ENCODE measurements around the gene IKZF3. TPM values are rescaled to one million over a fixed set of nuclear protein-coding genes. Genes with fewer than 3 reads are reported as not detected.
"Not testable (repeated sequence)": the region's sequence is repeated elsewhere in the genome, so short reads cannot be mapped to it uniquely, and the experiment has no call there.

The IKZF3 gene
- total and polyA plus RNA-seq, 5 experiments from 2014 or later: 18.8 to 118 (median 59.2) TPM

GRCh38 chr17:39752241-39752881, 111.8 kb downstream of the IKZF3 start:
- H3K27ac Mint-ChIP-seq: peak overlapping the region; percentile 61 to 96 (median 88)
- H3K36me3 Mint-ChIP-seq: no peaks in the 10 kb centered on the region
- POLR2A ChIA-PET: interaction anchor here (0.7 to 6.2 kb wide), 12 partner anchors 9 to 174 kb away, joined by 3 to 87 read pairs (median 22); partner anchors contain the start of genes IKZF3, LRRC3C, MIEN1 and ORMDL3
- DNase-seq (no peak), ATAC-seq (no peak)
- H3K27me3 Mint-ChIP-seq: no peaks in the 10 kb centered on the region
- H3K4me3 Mint-ChIP-seq: peak overlapping the region in 8 of 10 donors; percentile 66 to 82 (median 75)
- H3K9me3 Mint-ChIP-seq: no peaks in the 10 kb centered on the region
- H3K4me1 Mint-ChIP-seq: peaks cover 20 to 41% (median 36%) of the 10 kb centered on the region in 4 donors

DNA sequence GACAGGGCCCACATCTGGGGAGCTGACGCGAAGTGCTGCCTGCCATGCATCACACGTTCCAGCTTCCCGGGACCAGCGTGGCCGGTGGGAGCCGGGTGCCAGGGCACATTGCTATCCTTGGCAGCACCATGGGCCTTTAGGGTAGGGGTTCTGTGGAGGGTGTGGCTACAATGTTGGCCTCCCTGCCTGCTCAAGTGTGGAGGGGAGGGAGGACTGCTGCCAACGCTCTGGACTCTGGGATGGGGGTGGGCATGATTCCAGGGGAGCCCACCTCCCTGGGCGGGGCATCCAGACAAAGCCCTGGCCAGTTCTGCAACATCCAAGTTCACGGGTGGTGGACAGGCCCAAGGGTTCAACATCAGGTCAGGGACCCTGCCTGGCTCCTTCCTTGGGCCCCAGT, 112.5 kb downstream of the IKZF3 start:
- H3K4me3 Mint-ChIP-seq: peak overlapping the region in 1 of 10 donors; percentile 79
- DNase-seq (no peak), ATAC-seq (no peak)
- H3K36me3 Mint-ChIP-seq: no peaks in the 10 kb centered on the region
- H3K9me3 Mint-ChIP-seq: no peaks in the 10 kb centered on the region
- H3K4me1 Mint-ChIP-seq: peaks cover 18 to 34% (median 29%) of the 10 kb centered on the region in 4 donors
- no peaks in the 10 kb centered on the region for H3K27me3 Mint-ChIP-seq
- peak overlapping the region in 4 of 10 donors; percentile 29 to 93 (median 86) for H3K27ac Mint-ChIP-seq
- POLR2A ChIA-PET: interaction anchor here (1.4 to 6.2 kb wide), 5 partner anchors 8 to 131 kb away, joined by 4 to 87 read pairs (median 46); partner anchors contain the start of genes IKZF3 and MIEN1

- POLR2A ChIA-PET: interaction anchor here (6.2 kb wide), 1 partner anchor 111 kb away, joined by 87 read pairs; the partner anchor contains the start of gene IKZF3
- Mint-ChIP-seq H3K27ac (peak overlapping the region in 3 of 10 donors; percentile 35 to 79 (median 53)), H3K9me3 (no peaks in the 10 kb centered on the region)
Measured at GRCh38 chr17:39751016-39751543, 113.0 kb downstream of the IKZF3 start.

GRCh38 chr17:39750131-39751015, 113.7 kb downstream of the IKZF3 start:
- no peak overlapping the region for H3K4me3 Mint-ChIP-seq
- peaks cover 7 to 22% (median 16%) of the 10 kb centered on the region in 4 donors for H3K4me1 Mint-ChIP-seq
- H3K27ac Mint-ChIP-seq: no peak overlapping the region
- no peaks in the 10 kb centered on the region for H3K9me3 Mint-ChIP-seq
- no peak for DNase-seq
- POLR2A ChIA-PET: interaction anchor here (0.6 kb wide), 1 partner anchor 16 kb away, joined by 5 read pairs; no protein-coding TSS in a partner anchor
- H3K27me3 Mint-ChIP-seq: no peaks in the 10 kb centered on the region
- no peaks in the 10 kb centered on the region for H3K36me3 Mint-ChIP-seq
- ATAC-seq: no peak

More at GRCh38 chr17:39751016-39751543, 113.0 kb downstream of the IKZF3 start:
- Mint-ChIP-seq H3K4me1 (peaks cover 12 to 29% (median 23%) of the 10 kb centered on the region in 4 donors), H3K27me3 (no peaks in the 10 kb centered on the region), H3K36me3 (no peaks in the 10 kb centered on the region), H3K4me3 (no peak overlapping the region)
- DNase-seq: no peak
- ATAC-seq: no peak

DNA sequence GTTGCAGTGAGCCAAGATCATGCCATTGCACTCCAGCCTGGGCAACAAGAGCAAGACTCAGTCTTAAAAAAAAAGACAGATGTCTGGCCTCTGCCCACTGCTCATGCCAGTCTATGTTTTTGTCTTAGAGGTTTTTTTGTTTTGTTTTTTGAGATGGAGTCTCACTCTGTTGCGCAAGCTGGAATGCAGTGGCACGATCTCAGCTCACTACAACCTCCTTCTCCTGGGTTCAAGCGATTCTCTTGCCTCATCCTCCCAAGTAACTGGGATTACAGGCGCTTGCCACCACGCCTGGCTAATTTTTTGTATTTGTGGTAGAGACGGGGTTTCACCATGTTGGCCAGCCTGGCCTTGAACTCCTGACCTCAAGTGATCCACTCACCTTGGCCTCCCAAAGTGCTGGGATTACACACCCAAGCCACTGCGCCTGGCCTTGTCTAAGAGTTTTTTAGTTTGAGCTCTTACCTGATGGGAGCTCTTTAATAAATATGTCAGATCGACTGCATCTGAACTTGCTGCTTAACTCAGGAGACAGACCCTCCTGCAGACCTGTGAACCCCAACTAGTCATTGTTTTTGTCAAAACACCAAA, 115.6 kb downstream of the IKZF3 start:
- not testable (repeated sequence) for H3K27ac Mint-ChIP-seq, H3K27me3 Mint-ChIP-seq, H3K36me3 Mint-ChIP-seq, H3K4me3 Mint-ChIP-seq, ATAC-seq, H3K9me3 Mint-ChIP-seq, DNase-seq
- peaks cover 5 to 16% (median 10%) of the 10 kb centered on the region in 4 donors for H3K4me1 Mint-ChIP-seq
- POLR2A ChIA-PET: interaction anchor here (0.6 kb wide), 1 partner anchor 14 kb away, joined by 5 read pairs; no protein-coding TSS in a partner anchor

DNA sequence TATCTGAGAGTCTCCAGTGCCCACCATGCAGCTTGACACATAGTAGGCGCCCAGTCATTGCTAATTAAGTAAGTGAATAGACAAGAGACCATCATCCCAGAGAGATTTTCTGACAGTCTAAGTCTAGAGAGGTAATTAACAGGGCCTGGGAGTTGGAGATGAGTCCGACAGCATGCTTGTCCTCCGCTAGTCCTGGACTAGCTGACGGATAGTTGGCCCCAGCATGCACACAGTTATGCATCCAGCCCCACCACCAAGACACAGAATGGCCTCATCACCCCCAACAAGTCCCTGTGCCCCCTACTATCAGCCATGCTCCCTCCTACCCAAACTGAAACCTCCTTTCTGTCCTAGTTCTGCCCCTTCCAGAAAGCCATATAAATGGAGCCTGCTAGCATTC, 116.4 kb downstream of the IKZF3 start:
- POLR2A ChIA-PET: interaction anchor here (0.6 kb wide), 1 partner anchor 13 kb away, joined by 5 read pairs; no protein-coding TSS in a partner anchor
- H3K9me3 Mint-ChIP-seq: no peaks in the 10 kb centered on the region
- ATAC-seq: no peak
- H3K36me3 Mint-ChIP-seq: no peaks in the 10 kb centered on the region
- no peak overlapping the region for H3K4me3 Mint-ChIP-seq
- no peak for DNase-seq
- H3K4me1 Mint-ChIP-seq: peaks cover 0 to 8% (median 3%) of the 10 kb centered on the region in 4 donors
- H3K27ac Mint-ChIP-seq: peak overlapping the region in 1 of 10 donors; percentile 60
- H3K27me3 Mint-ChIP-seq: peaks cover 0 to 2% (median 0%) of the 10 kb centered on the region in 5 donors

- Mint-ChIP-seq H3K4me3 (no peak overlapping the region), H3K36me3 (no peaks in the 10 kb centered on the region)
- POLR2A ChIA-PET: interaction anchor here (0.5 kb wide), 1 partner anchor 32 kb away, joined by 3 read pairs; no protein-coding TSS in a partner anchor
Measured at GRCh38 chr17:39746145-39746461, 118.0 kb downstream of the IKZF3 start.

DNA sequence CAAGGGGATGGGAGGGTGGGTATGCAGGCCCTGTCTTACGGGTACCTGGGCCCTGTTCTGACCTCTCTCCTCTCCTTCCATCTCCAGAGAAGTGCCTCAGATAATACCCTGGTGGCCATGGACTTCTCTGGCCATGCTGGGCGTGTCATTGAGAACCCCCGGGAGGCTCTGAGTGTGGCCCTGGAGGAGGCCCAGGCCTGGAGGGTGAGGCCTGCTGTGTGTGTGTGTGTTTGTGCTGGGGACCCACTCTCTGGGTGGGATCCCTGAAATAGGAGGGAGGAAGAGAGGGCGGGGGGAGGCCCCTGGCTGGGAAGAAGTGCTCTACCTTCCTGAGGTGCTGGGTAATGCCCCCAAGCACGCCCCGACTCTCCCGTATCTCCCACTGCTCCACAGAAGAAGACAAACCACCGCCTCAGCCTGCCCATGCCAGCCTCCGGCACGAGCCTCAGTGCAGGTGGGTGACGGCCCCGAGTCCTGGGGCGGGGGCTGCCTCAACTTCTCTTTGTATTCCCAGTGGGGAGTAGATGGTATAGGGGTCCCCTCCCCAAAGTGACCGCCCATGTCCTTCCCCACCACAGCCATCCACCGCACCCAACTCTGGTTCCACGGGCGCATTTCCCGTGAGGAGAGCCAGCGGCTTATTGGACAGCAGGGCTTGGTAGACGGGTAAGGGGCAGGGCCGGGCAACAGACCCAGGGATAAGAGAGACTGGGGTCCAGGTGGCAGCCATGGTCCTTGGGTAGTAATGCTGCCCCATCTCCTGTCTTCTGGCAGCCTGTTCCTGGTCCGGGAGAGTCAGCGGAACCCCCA, 118.6 kb downstream of the IKZF3 start:
- Mint-ChIP-seq H3K4me1 (peaks cover under 1 to 3% (median 2%) of the 10 kb centered on the region in 4 donors), H3K4me3 (no peak overlapping the region), H3K27ac (no peak overlapping the region), H3K36me3 (no peaks in the 10 kb centered on the region), H3K9me3 (no peaks in the 10 kb centered on the region), H3K27me3 (peaks cover 0 to 3% (median 0%) of the 10 kb centered on the region in 5 donors)
- ATAC-seq: no peak
- POLR2A ChIA-PET: no interaction called here
- DNase-seq: no peak

More at GRCh38 chr17:39746145-39746461, 118.0 kb downstream of the IKZF3 start:
- H3K9me3 Mint-ChIP-seq: no peaks in the 10 kb centered on the region
- peaks cover 0 to 2% (median 0%) of the 10 kb centered on the region in 5 donors for H3K27me3 Mint-ChIP-seq
- H3K4me1 Mint-ChIP-seq: no peaks in the 10 kb centered on the region
- H3K27ac Mint-ChIP-seq: peak overlapping the region in 2 of 10 donors; percentile 8 to 52
- no peak for ATAC-seq
- no peak for DNase-seq

GRCh38 chr17:39744836-39745215, 119.3 kb downstream of the IKZF3 start:
- H3K36me3 Mint-ChIP-seq: no peaks in the 10 kb centered on the region
- ATAC-seq (no peak), DNase-seq (no peak)
- peaks cover 1 to 11% (median 6%) of the 10 kb centered on the region in 4 donors for H3K4me1 Mint-ChIP-seq
- POLR2A ChIA-PET: no interaction called here
- peaks cover 0 to 5% (median 5%) of the 10 kb centered on the region in 5 donors for H3K27me3 Mint-ChIP-seq
- no peaks in the 10 kb centered on the region for H3K9me3 Mint-ChIP-seq
- no peak overlapping the region for H3K4me3 Mint-ChIP-seq
- no peak overlapping the region for H3K27ac Mint-ChIP-seq

GRCh38 chr17:39744075-39744835, 119.9 kb downstream of the IKZF3 start:
- peaks cover 1 to 16% (median 9%) of the 10 kb centered on the region in 4 donors for H3K4me1 Mint-ChIP-seq
- peaks cover 0 to 11% (median 6%) of the 10 kb centered on the region in 5 donors for H3K27me3 Mint-ChIP-seq
- H3K36me3 Mint-ChIP-seq: no peaks in the 10 kb centered on the region
- no peaks in the 10 kb centered on the region for H3K9me3 Mint-ChIP-seq
- POLR2A ChIA-PET: interaction anchor here (0.6 to 1.4 kb wide), 4 partner anchors 8 to 595 kb away, joined by 3 to 6 read pairs (median 4); no protein-coding TSS in a partner anchor
- H3K4me3 Mint-ChIP-seq: no peak overlapping the region
- no peak for ATAC-seq
- H3K27ac Mint-ChIP-seq: peak overlapping the region in 2 of 10 donors; percentile 34 to 49
- no peak for DNase-seq

All from naive thymus-derived CD8-positive, alpha-beta T cell (primary cell).